G401 (cell line): ENCODE data around the gene RPLP2. TPM values are rescaled to one million over a fixed set of nuclear protein-coding genes. Genes with fewer than 3 reads are reported as not detected.
A peak's percentile ranks its signal among the peaks of the same experiment; 100 is the strongest.

Experiments used
- DNase-seq: peaks from one replicate; pipeline ENCODE4 v3.0.0-alpha.2; 2015; ENCODE audit warnings: low spot score
- in situ Hi-C: cut with HindIII; loops from 2 replicates; pipeline ENCODE4 v1.10.0; 2016; ENCODE audit warnings: low sequenced_read_pairs, mixed read lengths
- total RNA-seq: library from RNA; depleted of rRNA; stranded (reverse); fragments of >200 nt; shearing (Covaris generic); gene quantifications from 2 replicates; pipeline ENCODE4 v1.2.3, GENCODE V29; 2014

The RPLP2 gene
- total RNA-seq, 1 experiment from 2014 or later: 422 TPM

DNA sequence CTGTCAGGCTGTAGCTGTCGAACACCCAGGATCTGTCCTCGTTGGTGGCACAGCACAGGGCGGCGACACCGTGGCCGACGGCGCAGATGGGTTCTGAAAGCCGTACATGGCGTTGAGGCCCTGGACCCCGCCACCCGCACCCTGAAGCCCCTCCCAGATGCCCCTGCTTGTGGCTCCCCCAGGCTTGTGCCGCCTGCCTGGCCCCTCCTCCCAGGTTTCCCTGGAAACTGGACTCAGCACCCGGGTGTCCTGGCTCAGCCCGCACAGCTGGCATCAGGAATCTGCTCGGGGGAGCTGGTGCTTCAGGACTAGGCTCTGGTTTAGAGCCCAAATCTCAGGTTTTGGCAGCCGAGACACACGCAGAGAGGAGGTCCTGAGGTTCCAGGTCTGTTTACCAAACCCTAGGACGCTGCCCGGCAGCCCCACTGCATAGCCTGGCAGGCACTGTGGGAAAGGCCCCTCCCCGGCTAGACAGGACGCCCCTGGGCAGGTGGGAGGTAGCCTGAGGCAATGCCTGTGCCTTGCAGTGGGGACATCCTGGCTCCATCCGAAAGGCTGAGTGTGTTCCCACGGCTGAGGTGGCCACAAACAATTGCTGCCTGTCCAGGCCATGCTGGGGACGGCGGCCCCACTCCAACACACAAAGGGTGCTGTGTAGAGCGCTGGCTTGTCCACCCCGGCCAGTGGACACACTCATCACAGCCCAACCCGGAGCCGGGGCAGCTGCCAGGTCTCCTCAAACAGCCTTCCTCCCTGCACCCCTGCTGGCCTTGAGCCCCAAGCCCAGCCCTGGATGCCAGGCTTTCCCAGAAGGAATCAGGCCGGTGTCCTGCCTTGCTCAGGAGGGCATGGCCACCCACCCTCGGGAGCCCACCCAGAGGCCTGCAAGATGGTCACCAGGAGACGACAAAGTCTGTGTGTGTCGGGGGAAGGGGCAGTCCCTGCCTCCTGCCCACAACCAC, 37.1 kb upstream of the RPLP2 start:
- in situ Hi-C loops: loop anchor here (25.0 kb wide), 1 partner anchor 110 kb away; no protein-coding TSS in a partner anchor

GRCh38 chr11:773425-773824, 36.3 kb upstream of the RPLP2 start:
- no peak for DNase-seq
- in situ Hi-C loops: loop anchor here (25.0 kb wide), 1 partner anchor 111 kb away; no protein-coding TSS in a partner anchor

More for the DNA sequence above, 37.1 kb upstream of the RPLP2 start:
- peak; percentile 47 for DNase-seq

DNA sequence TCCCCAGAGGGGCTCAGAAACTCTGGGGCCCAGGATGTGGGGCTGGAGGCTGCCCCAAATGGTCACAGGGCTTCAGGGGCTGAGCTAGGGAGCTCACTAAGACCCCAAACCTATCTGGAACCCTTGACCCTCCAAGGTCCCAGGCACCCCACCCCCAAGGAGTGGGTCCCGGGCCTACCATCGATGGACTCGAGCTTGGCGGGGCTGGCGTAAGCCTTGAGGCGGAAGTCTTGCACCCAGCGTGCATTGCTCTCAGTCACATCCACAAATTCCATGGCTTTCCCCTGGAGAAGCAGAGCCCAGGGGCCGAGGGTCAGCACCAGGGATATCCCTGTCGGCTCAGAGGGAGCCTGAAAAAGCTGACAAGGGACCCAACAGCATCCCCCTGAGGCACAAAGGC, 35.9 kb upstream of the RPLP2 start:
- DNase-seq: no peak
- in situ Hi-C loops: loop anchor here (25.0 kb wide), 1 partner anchor 112 kb away; no protein-coding TSS in a partner anchor

- in situ Hi-C loops: loop anchor here (25.0 kb wide), 1 partner anchor 113 kb away; no protein-coding TSS in a partner anchor
- DNase-seq: no peak
Observed at GRCh38 chr11:774873-775592, 34.7 kb upstream of the RPLP2 start.

- in situ Hi-C loops: no loop called here
- DNase-seq: no peak
Observed at GRCh38 chr11:776263-776560, 33.6 kb upstream of the RPLP2 start.

GRCh38 chr11:776561-777287, 33.0 kb upstream of the RPLP2 start:
- in situ Hi-C loops: no loop called here
- no peak for DNase-seq

DNA sequence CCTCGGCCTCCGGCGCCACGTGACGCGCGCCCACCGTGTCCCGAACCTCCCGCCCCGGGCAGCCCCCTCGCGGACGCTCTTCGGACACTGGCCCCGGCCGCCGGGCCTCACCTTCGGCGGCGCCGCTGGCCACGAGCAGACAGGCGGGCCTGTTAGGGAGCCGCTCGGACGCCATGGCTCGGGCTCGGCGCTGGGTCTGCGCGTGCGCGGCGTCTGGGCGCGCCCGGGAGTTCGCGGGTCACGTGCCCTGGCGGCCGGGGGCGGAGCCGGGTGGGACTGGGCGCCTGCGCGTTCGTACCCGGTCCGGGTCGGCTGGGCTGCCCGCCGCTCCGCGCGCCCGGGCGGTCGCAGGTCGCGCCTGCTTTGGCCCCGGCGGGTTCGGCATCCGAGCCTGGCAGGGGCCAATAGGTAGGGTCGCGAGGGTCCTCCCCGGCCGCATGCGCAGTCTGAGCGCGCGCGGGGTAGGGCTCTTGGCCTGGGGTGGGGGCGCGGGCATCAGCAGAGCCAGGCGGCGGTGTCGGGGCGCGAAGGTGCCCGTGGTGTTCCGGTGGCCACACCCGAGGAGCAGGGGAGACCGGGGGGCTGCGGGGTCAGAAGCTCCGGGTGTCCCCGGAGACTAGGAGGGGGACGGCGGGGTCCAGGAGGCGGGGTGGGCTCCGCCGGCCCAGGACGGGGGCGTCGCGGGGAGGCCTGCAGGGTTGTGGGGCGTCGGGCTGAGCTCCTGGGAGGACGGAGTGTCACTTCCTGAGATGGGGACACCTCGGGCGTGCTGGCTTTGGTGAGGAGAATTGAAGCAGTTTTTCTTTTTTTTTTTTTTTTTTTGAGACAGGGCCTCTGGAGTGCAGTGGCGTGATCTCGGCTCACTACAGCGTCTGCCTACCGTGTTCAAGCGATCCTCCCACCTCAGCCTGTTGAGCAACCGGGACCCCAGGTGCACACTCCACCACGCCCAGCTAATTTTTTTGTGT, 32.2 kb upstream of the RPLP2 start, which contains the start of gene GATD1:
Gene GATD1 (minus strand): TSS at position 200 of the 968 bp plus-strand sequence. CDS start 25 bp downstream, at position 175.
- DNase-seq: peak; percentile 79
- in situ Hi-C loops: no loop called here

- in situ Hi-C loops: no loop called here
- no peak for DNase-seq
Observed at GRCh38 chr11:778976-779954, 30.5 kb upstream of the RPLP2 start.

DNA sequence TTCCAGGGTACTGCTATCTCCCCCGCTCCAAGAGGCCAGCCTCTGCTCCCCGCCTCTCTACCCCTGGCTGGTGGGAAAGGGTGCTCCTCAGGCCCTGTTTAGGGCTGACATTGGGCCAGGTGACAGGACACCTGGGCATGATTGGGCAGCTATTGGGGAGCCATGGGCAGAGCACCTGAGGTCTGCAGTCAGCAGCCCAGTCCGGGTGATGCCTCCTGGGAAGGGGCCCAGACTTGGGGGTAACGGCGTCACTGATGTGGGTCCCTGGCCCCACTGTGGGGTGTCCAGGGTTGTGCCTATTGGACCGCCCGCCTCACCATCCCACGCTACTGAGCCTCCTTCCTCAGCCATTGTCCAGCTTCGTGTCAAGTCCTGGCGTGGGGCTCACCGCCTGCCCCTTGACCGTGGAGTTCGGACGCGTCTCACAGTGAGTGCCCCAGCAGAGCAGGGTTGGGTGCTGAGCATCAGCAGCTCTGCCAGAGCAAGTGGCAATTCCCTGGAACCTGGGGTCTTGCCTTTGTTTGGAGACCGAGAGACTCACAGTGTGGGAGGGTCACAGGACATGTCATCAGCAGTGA, 29.7 kb upstream of the RPLP2 start:
- no peak for DNase-seq
- in situ Hi-C loops: no loop called here

DNA sequence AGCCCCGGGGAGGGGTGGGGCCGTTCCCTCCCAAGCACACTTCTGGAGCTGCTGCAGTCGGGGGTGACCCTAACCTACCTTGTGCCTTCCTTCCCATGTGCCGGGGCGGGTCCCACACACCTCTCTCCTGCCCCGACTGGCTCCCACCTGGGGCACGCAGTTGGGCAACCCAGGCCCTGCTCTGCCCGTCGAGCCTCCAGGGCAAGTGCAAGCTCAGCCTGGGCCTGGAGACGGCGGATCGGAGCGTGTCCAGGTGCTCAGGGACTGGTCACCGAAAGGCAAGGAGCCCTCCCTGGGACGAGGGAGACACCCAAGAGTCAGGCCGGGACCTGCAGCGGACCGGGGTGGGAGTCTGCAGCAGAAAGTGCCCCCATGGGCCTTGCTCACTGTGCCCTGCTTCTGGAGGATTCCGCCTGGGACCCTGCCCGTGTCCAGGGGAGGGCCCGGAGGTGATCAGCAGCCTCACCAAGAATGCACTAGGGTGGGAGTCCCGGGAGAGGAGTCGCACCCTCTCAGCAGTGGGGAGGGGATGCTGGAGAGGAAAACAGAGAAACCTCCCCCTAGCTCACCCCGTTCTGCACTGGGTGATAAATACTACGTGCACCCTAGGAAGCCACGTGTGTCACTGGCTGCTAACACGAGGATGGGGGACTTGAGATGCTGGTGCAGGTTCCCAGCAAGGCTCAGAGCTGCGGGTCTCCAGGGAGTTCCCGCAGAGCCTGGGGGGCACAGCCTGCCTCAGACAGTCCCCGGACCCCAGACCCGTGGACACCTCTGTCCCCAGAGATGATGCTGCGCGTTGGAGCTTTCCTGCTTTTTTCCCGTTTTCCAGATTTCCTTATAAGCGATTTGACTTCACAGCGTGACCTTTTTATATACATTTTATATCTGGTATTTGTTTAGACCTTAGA, 27.2 kb upstream of the RPLP2 start:
- DNase-seq: no peak
- in situ Hi-C loops: no loop called here

GRCh38 chr11:783581-784015, 26.2 kb upstream of the RPLP2 start:
- in situ Hi-C loops: no loop called here
- DNase-seq: peak; percentile 97

- in situ Hi-C loops: no loop called here
- DNase-seq: peak; percentile 69
Observed at GRCh38 chr11:786235-787083, 23.3 kb upstream of the RPLP2 start.

DNA sequence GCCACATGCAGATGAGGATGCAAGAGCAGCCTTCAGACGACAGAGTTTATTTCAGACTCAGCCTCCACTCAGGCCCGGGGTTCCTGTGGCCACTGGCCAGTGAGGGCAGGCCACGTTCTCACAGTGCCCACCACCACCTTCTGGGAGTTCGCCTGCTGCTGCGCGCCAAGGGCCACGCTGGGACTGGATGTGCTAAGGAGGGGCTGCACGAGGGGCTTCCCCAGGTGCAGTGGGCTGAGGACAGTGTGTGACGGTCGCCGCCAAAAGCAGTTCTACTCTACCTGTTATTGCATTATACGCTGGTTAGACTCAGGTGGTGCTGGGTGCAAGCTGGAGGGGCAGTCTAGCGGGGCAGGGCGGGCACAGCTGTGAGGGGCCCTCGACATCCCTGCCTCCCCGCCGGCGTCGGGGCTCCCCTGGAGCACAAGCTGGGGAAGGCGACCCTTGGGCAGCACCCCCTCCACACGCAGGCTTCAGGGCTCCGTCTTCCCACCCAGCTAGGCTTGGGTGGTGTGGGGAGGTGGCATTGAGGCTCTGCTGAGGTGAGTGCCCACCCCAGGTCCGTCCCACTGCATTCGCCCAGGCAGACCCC, 22.6 kb upstream of the RPLP2 start:
- in situ Hi-C loops: no loop called here
- DNase-seq: no peak

DNA sequence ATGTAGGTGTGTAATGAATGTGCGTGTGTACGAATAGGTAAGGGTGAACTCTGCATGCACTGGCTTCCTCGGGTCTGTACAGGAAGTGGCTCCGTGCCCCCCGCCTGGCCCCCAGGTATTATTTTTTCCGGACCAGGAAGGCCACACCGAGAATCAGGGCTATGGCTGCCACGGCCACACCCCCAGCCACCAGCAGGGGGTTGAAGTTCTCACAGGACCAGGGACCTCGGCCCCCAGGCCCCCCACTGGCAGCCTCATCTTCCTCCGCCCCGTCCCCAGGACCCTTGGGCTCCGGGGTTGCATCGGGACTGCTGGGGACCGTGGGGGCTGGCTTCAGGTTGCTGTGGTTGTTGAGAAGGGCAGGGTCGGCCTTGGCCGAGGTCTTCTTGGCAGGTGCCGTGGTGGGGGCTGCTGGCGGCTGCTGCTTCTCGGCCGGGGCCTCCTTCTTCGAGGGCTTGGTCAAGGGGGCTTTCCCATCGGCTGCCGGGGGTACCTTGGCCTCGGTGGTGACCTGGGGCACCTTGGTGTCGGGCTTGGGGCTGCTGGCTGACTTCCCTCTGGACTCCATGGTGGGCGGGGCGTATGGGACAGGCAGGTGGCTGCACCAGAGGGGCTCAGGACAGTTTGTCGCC, 21.6 kb upstream of the RPLP2 start:
- no peak for DNase-seq
- in situ Hi-C loops: no loop called here
